Measurements from ENCODE around the gene TOB2.

Gene TOB2

GRCh38 chr22:41395531-41396240 lies 50.9 kb downstream of the TOB2 start:
- H3K36me3 ChIP-seq (ENCODE audit: control insufficient read depth in 1 of 2, insufficient read depth in 2 of 2, low read length in 2 of 2): peaks cover 11 to 19% of the 10 kb centered on the region in 2 experiments
- H3K4me2 ChIP-seq (ENCODE audit: low read length): no peak overlapping the region
- no peak overlapping the region for H2BK12ac ChIP-seq (ENCODE audit: low read length)
- H3K4me1 ChIP-seq (ENCODE audit: control insufficient read depth in 1 of 2, insufficient read depth in 2 of 2, low read length in 2 of 2): no peaks in the 10 kb centered on the region
- H2BK120ac ChIP-seq (ENCODE audit: insufficient read depth, low read length, poor library complexity): no peak overlapping the region
- no peak for DNase-seq
- no peak overlapping the region for H3K4me3 ChIP-seq (ENCODE audit: low read depth, low read length)
- H3K27me3 ChIP-seq (ENCODE audit: insufficient read depth, low read length): no peaks in the 10 kb centered on the region
- no CpG with 5 or more reads among the region's 37 CpGs for WGBS (ENCODE audit: extremely low coverage, insufficient coverage, insufficient read length)
- no peak overlapping the region for H3K23ac ChIP-seq (ENCODE audit: low read length)
- no peak overlapping the region for H2AFZ ChIP-seq (ENCODE audit: insufficient read depth, low read length, poor library complexity)
- H3K79me2 ChIP-seq (ENCODE audit: control insufficient read depth, insufficient read depth, low read length, poor library complexity): no peaks in the 10 kb centered on the region
- H3K27ac ChIP-seq (ENCODE audit: low read depth, low read length): no peak overlapping the region
- H4K8ac ChIP-seq (ENCODE audit: low read depth, low read length): no peak overlapping the region
- no peaks in the 10 kb centered on the region for H3K9me3 ChIP-seq (ENCODE audit: insufficient read depth, low read depth, low read length)
- no peak overlapping the region for H3K4ac ChIP-seq (ENCODE audit: low read depth, low read length)
- no peak overlapping the region for H4K91ac ChIP-seq (ENCODE audit: low read depth, low read length)
- no peak overlapping the region for H2BK5ac ChIP-seq (ENCODE audit: low read depth, low read length, poor library complexity)
- H3K14ac ChIP-seq (ENCODE audit: low read length): no peak overlapping the region
- no peak overlapping the region for H2AK5ac ChIP-seq (ENCODE audit: low read length)
- H4K12ac ChIP-seq (ENCODE audit: low read depth, low read length): no peak overlapping the region
- no peak overlapping the region for H3K18ac ChIP-seq (ENCODE audit: low read length)
- H3K9ac ChIP-seq (ENCODE audit: low read length): no peak overlapping the region
- H3K79me1 ChIP-seq (ENCODE audit: low read length): no peaks in the 10 kb centered on the region

- H3K4ac ChIP-seq (ENCODE audit: low read depth, low read length): no peak overlapping the region
- no peak overlapping the region for H4K8ac ChIP-seq (ENCODE audit: low read depth, low read length)
- H3K18ac ChIP-seq (ENCODE audit: low read length): no peak overlapping the region
- no peaks in the 10 kb centered on the region for H3K4me1 ChIP-seq (ENCODE audit: control insufficient read depth in 1 of 2, insufficient read depth in 2 of 2, low read length in 2 of 2)
- no peak overlapping the region for H2BK5ac ChIP-seq (ENCODE audit: low read depth, low read length, poor library complexity)
- DNase-seq: no peak
- H3K4me3 ChIP-seq (ENCODE audit: low read depth, low read length): no peak overlapping the region
- no CpG with 5 or more reads among the region's 11 CpGs for WGBS (ENCODE audit: extremely low coverage, insufficient coverage, insufficient read length)
- H3K27ac ChIP-seq (ENCODE audit: low read depth, low read length): no peak overlapping the region
- no peak overlapping the region for H2AK5ac ChIP-seq (ENCODE audit: low read length)
- no peak overlapping the region for H4K91ac ChIP-seq (ENCODE audit: low read depth, low read length)
- H3K79me2 ChIP-seq (ENCODE audit: control insufficient read depth, insufficient read depth, low read length, poor library complexity): no peaks in the 10 kb centered on the region
- no peak overlapping the region for H3K4me2 ChIP-seq (ENCODE audit: low read length)
- no peak overlapping the region for H2BK120ac ChIP-seq (ENCODE audit: insufficient read depth, low read length, poor library complexity)
- H3K14ac ChIP-seq (ENCODE audit: low read length): no peak overlapping the region
- no peaks in the 10 kb centered on the region for H3K9me3 ChIP-seq (ENCODE audit: insufficient read depth, low read depth, low read length)
- no peak overlapping the region for H2BK12ac ChIP-seq (ENCODE audit: low read length)
- H3K27me3 ChIP-seq (ENCODE audit: insufficient read depth, low read length): no peaks in the 10 kb centered on the region
- H3K79me1 ChIP-seq (ENCODE audit: low read length): no peaks in the 10 kb centered on the region
- H3K36me3 ChIP-seq (ENCODE audit: control insufficient read depth in 1 of 2, insufficient read depth in 2 of 2, low read length in 2 of 2): peaks cover 11 to 19% of the 10 kb centered on the region in 2 experiments
- H3K9ac ChIP-seq (ENCODE audit: low read length): no peak overlapping the region
- H3K23ac ChIP-seq (ENCODE audit: low read length): no peak overlapping the region
- no peak overlapping the region for H2AFZ ChIP-seq (ENCODE audit: insufficient read depth, low read length, poor library complexity)
- H4K12ac ChIP-seq (ENCODE audit: low read depth, low read length): no peak overlapping the region
Observed at GRCh38 chr22:41394012-41394356, 52.6 kb downstream of the TOB2 start.

- Histone ChIP-seq H4K8ac (ENCODE audit: low read depth, low read length) (no peak overlapping the region), H3K4ac (ENCODE audit: low read depth, low read length) (no peak overlapping the region), H3K27me3 (ENCODE audit: insufficient read depth, low read length) (no peaks in the 10 kb centered on the region), H4K12ac (ENCODE audit: low read depth, low read length) (no peak overlapping the region), H3K23ac (ENCODE audit: low read length) (no peak overlapping the region), H2BK12ac (ENCODE audit: low read length) (no peak overlapping the region), H2BK120ac (ENCODE audit: insufficient read depth, low read length, poor library complexity) (no peak overlapping the region), H2AK5ac (ENCODE audit: low read length) (no peak overlapping the region), H3K4me3 (ENCODE audit: low read depth, low read length) (peak overlapping the region; percentile 10), H3K79me2 (ENCODE audit: control insufficient read depth, insufficient read depth, low read length, poor library complexity) (no peaks in the 10 kb centered on the region), H3K9ac (ENCODE audit: low read length) (no peak overlapping the region), H3K36me3 (ENCODE audit: control insufficient read depth in 1 of 2, insufficient read depth in 2 of 2, low read length in 2 of 2) (peaks cover 2 to 9% of the 10 kb centered on the region in 2 experiments), H3K9me3 (ENCODE audit: insufficient read depth, low read depth, low read length) (no peaks in the 10 kb centered on the region), H3K18ac (ENCODE audit: low read length) (no peak overlapping the region), H3K27ac (ENCODE audit: low read depth, low read length) (no peak overlapping the region), H3K14ac (ENCODE audit: low read length) (no peak overlapping the region), H2AFZ (ENCODE audit: insufficient read depth, low read length, poor library complexity) (no peak overlapping the region), H3K79me1 (ENCODE audit: low read length) (no peaks in the 10 kb centered on the region), H4K91ac (ENCODE audit: low read depth, low read length) (no peak overlapping the region), H3K4me2 (ENCODE audit: low read length) (no peak overlapping the region), H2BK5ac (ENCODE audit: low read depth, low read length, poor library complexity) (no peak overlapping the region), H3K4me1 (ENCODE audit: control insufficient read depth in 1 of 2, insufficient read depth in 2 of 2, low read length in 2 of 2) (peaks cover 3 to 5% of the 10 kb centered on the region in 2 experiments)
- DNase-seq: no peak
- no CpG with 5 or more reads among the region's 7 CpGs for WGBS (ENCODE audit: extremely low coverage, insufficient coverage, insufficient read length)
Observed at GRCh38 chr22:41387341-41387740, 59.3 kb downstream of the TOB2 start.

- Histone ChIP-seq H3K4me2 (ENCODE audit: low read length) (no peak overlapping the region), H3K4me3 (ENCODE audit: low read depth, low read length) (no peak overlapping the region), H2BK12ac (ENCODE audit: low read length) (no peak overlapping the region), H3K27ac (ENCODE audit: low read depth, low read length) (no peak overlapping the region), H3K23ac (ENCODE audit: low read length) (no peak overlapping the region), H2AK5ac (ENCODE audit: low read length) (no peak overlapping the region), H2AFZ (ENCODE audit: insufficient read depth, low read length, poor library complexity) (no peak overlapping the region), H3K4me1 (ENCODE audit: control insufficient read depth in 1 of 2, insufficient read depth in 2 of 2, low read length in 2 of 2) (peaks cover 8 to 14% of the 10 kb centered on the region in 2 experiments), H3K4ac (ENCODE audit: low read depth, low read length) (no peak overlapping the region), H4K91ac (ENCODE audit: low read depth, low read length) (no peak overlapping the region), H3K18ac (ENCODE audit: low read length) (no peak overlapping the region), H3K79me2 (ENCODE audit: control insufficient read depth, insufficient read depth, low read length, poor library complexity) (peaks cover 2% of the 10 kb centered on the region), H4K12ac (ENCODE audit: low read depth, low read length) (no peak overlapping the region), H3K79me1 (ENCODE audit: low read length) (peaks cover 9% of the 10 kb centered on the region), H2BK120ac (ENCODE audit: insufficient read depth, low read length, poor library complexity) (no peak overlapping the region), H3K27me3 (ENCODE audit: insufficient read depth, low read length) (no peaks in the 10 kb centered on the region), H4K8ac (ENCODE audit: low read depth, low read length) (no peak overlapping the region), H2BK5ac (ENCODE audit: low read depth, low read length, poor library complexity) (no peak overlapping the region), H3K9me3 (ENCODE audit: insufficient read depth, low read depth, low read length) (no peaks in the 10 kb centered on the region), H3K36me3 (ENCODE audit: control insufficient read depth in 1 of 2, insufficient read depth in 2 of 2, low read length in 2 of 2) (peaks cover 2 to 7% of the 10 kb centered on the region in 2 experiments), H3K14ac (ENCODE audit: low read length) (no peak overlapping the region), H3K9ac (ENCODE audit: low read length) (no peak overlapping the region)
- DNase-seq: no peak
Observed at GRCh38 chr22:41384128-41384527, 62.5 kb downstream of the TOB2 start.

Measured in trophoblast cell (in vitro differentiated cells and primary cell).